Measurements from ENCODE around the gene ORC3.

- TF ChIP-seq CTCF (IDR thresholded peaks at IDR 0.05; ENCODE audit: low read depth, low read length) = no peak
- no peak for TF ChIP-seq POLR2A (IDR thresholded peaks at IDR 0.05; ENCODE audit: extremely low read depth, insufficient read length)
- no peak for TF ChIP-seq MAX (IDR thresholded peaks at IDR 0.05; ENCODE audit: low read depth, low read length)
- no peak for TF ChIP-seq MYC (IDR thresholded peaks at IDR 0.05; ENCODE audit: low read depth, low read length)
These were observed 115.2 kb downstream of the ORC3 start for GRCh38 chr6:87705070-87705691.

Measured in NB4 (cell line).